Muscle layer of colon (tissue), 2 donors: ENCODE data around the gene CCDC85C.

ENCODE experiments used
- H3K27ac ChIP-seq: one replicate; pipeline ENCODE4 v1.7.0; 2013; ENCODE audit warnings: low read depth, mild to moderate bottlenecking, low read length, moderate library complexity
- H3K27me3 ChIP-seq, 2 donors: one replicate each; pipeline ENCODE4 v1.7.0; 2013; ENCODE audit warnings: low read length in 2 of 2, mild to moderate bottlenecking in 2 of 2; ENCODE audit not compliant: insufficient read depth in 2 of 2, control insufficient read depth in 1 of 2
- H3K36me3 ChIP-seq: one replicate; pipeline ENCODE4 v1.7.0; 2013; ENCODE audit warnings: mild to moderate bottlenecking, low read length; ENCODE audit not compliant: insufficient read depth
- H3K4me1 ChIP-seq: one replicate; pipeline ENCODE4 v1.7.0; 2013; ENCODE audit warnings: mild to moderate bottlenecking, low read length; ENCODE audit not compliant: insufficient read depth
- H3K4me3 ChIP-seq, 2 donors: one replicate each; pipeline ENCODE4 v1.7.0; 2013; ENCODE audit warnings: low read length in 2 of 2, low read depth in 1 of 2, mild to moderate bottlenecking in 1 of 2, moderate library complexity in 1 of 2
- H3K9ac ChIP-seq: one replicate; pipeline ENCODE4 v1.7.0; 2013; ENCODE audit warnings: low read length
- H3K9me3 ChIP-seq: one replicate; pipeline ENCODE4 v1.7.0; 2013; ENCODE audit warnings: mild to moderate bottlenecking, low read length
- donor health status: abdominal sarcoma.
- donor health status: Adenocarcinoma of cecum.

CCDC85C gene

GRCh38 chr14:99512571-99513182 lies 91.3 kb downstream of the CCDC85C start:
- Histone ChIP-seq H3K27me3 (no peaks in the 10 kb centered on the region), H3K27ac (peak overlapping the region; percentile 64), H3K9ac (no peak overlapping the region), H3K36me3 (peaks cover 51% of the 10 kb centered on the region), H3K4me1 (peaks cover 27% of the 10 kb centered on the region), H3K9me3 (no peaks in the 10 kb centered on the region), H3K4me3 (no peak overlapping the region)

- no peaks in the 10 kb centered on the region for H3K27me3 ChIP-seq
- peak overlapping the region; percentile 64 for H3K27ac ChIP-seq
- no peaks in the 10 kb centered on the region for H3K9me3 ChIP-seq
- peaks cover 57% of the 10 kb centered on the region for H3K36me3 ChIP-seq
- peak overlapping the region in 1 of 2 donors; percentile 22 for H3K4me3 ChIP-seq
- peaks cover 27% of the 10 kb centered on the region for H3K4me1 ChIP-seq
- no peak overlapping the region for H3K9ac ChIP-seq
Observed at GRCh38 chr14:99512110-99512449, 91.9 kb downstream of the CCDC85C start.

- Histone ChIP-seq H3K9me3 (no peaks in the 10 kb centered on the region), H3K27me3 (no peaks in the 10 kb centered on the region), H3K4me1 (peaks cover 27% of the 10 kb centered on the region), H3K36me3 (peaks cover 62% of the 10 kb centered on the region), H3K4me3 (peak overlapping the region in 1 of 2 donors; percentile 22), H3K27ac (peak overlapping the region; percentile 64), H3K9ac (no peak overlapping the region)
Observed at GRCh38 chr14:99511421-99512109, 92.4 kb downstream of the CCDC85C start.

GRCh38 chr14:99510556-99511139 lies 93.4 kb downstream of the CCDC85C start:
- H3K27ac ChIP-seq: peak overlapping the region; percentile 64
- H3K4me1 ChIP-seq: peaks cover 27% of the 10 kb centered on the region
- peaks cover 71% of the 10 kb centered on the region for H3K36me3 ChIP-seq
- H3K9ac ChIP-seq: no peak overlapping the region
- no peaks in the 10 kb centered on the region for H3K27me3 ChIP-seq
- no peaks in the 10 kb centered on the region for H3K9me3 ChIP-seq
- H3K4me3 ChIP-seq: no peak overlapping the region

- Histone ChIP-seq H3K9ac (no peak overlapping the region), H3K36me3 (peaks cover 73% of the 10 kb centered on the region), H3K4me1 (peaks cover 27% of the 10 kb centered on the region), H3K27ac (no peak overlapping the region), H3K4me3 (no peak overlapping the region), H3K27me3 (no peaks in the 10 kb centered on the region), H3K9me3 (no peaks in the 10 kb centered on the region)
Observed at GRCh38 chr14:99509871-99510555, 94.0 kb downstream of the CCDC85C start.

- no peak overlapping the region for H3K4me3 ChIP-seq
- peaks cover 73% of the 10 kb centered on the region for H3K36me3 ChIP-seq
- peaks cover 27% of the 10 kb centered on the region for H3K4me1 ChIP-seq
- no peak overlapping the region for H3K9ac ChIP-seq
- no peak overlapping the region for H3K27ac ChIP-seq
- H3K27me3 ChIP-seq: no peaks in the 10 kb centered on the region
- no peaks in the 10 kb centered on the region for H3K9me3 ChIP-seq
Observed at GRCh38 chr14:99508896-99509629, 94.9 kb downstream of the CCDC85C start.

GRCh38 chr14:99507860-99508640 lies 96.0 kb downstream of the CCDC85C start:
- Histone ChIP-seq H3K9ac (no peak overlapping the region), H3K9me3 (no peaks in the 10 kb centered on the region), H3K4me1 (peaks cover 25% of the 10 kb centered on the region), H3K36me3 (peaks cover 73% of the 10 kb centered on the region), H3K27me3 (no peaks in the 10 kb centered on the region), H3K4me3 (no peak overlapping the region), H3K27ac (no peak overlapping the region)

- H3K9ac ChIP-seq: no peak overlapping the region
- H3K4me1 ChIP-seq: peaks cover 7% of the 10 kb centered on the region
- no peak overlapping the region for H3K27ac ChIP-seq
- no peaks in the 10 kb centered on the region for H3K27me3 ChIP-seq
- H3K9me3 ChIP-seq: no peaks in the 10 kb centered on the region
- no peak overlapping the region for H3K4me3 ChIP-seq
- H3K36me3 ChIP-seq: peaks cover 83% of the 10 kb centered on the region
Observed at GRCh38 chr14:99506276-99506675, 97.7 kb downstream of the CCDC85C start.

- H3K9ac ChIP-seq: no peak overlapping the region
- H3K36me3 ChIP-seq: peaks cover 92% of the 10 kb centered on the region
- H3K4me3 ChIP-seq: no peak overlapping the region
- H3K9me3 ChIP-seq: no peaks in the 10 kb centered on the region
- H3K27ac ChIP-seq: no peak overlapping the region
- H3K4me1 ChIP-seq: no peaks in the 10 kb centered on the region
- no peaks in the 10 kb centered on the region for H3K27me3 ChIP-seq
Observed at GRCh38 chr14:99505089-99505488, 98.9 kb downstream of the CCDC85C start.

GRCh38 chr14:99503848-99504453 lies 100.1 kb downstream of the CCDC85C start:
- no peak overlapping the region for H3K4me3 ChIP-seq
- no peak overlapping the region for H3K9ac ChIP-seq
- peaks cover 84% of the 10 kb centered on the region for H3K36me3 ChIP-seq
- H3K27me3 ChIP-seq: no peaks in the 10 kb centered on the region
- no peak overlapping the region for H3K27ac ChIP-seq
- H3K9me3 ChIP-seq: no peaks in the 10 kb centered on the region
- H3K4me1 ChIP-seq: no peaks in the 10 kb centered on the region
